AG04449 (cell line): ENCODE data around the gene FUT2.
"Not testable (repeated sequence)": the region's sequence is repeated elsewhere in the genome, so short reads cannot be mapped to it uniquely, and the experiment has no call there.

ENCODE experiments used
- CTCF ChIA-PET: fragments of 350-600 bp; formaldehyde crosslinking; extraction: SDS; loops from one replicate; lab custom pipeline; 2021; ENCODE audit warnings: antibody characterized with exemption; lab: Yijun Ruan, JAX
- POLR2A ChIA-PET: fragments of 400-600, 350-600 bp; formaldehyde crosslinking; extraction: SDS; loops from one replicate; lab custom pipeline; 2020; ENCODE audit warnings: antibody characterized with exemption, inconsistent platforms; lab: Yijun Ruan, JAX
- DNase-seq: peaks from one replicate; pipeline ENCODE4 v3.0.0-alpha.2; 2010; ENCODE audit warnings: low read depth, low spot score
- H3K4me3 ChIP-seq: 2 replicates; pipeline ENCODE4 v1.5.1; 2011; ENCODE audit warnings: low read depth, mild to moderate bottlenecking, control low read depth, low read length
- CTCF ChIP-seq: IDR thresholded peaks from one replicate; pipeline ENCODE4 v1.5.1; 2011; ENCODE audit warnings: mild to moderate bottlenecking, moderate library complexity, low read length, control low read depth, inconsistent platforms; ENCODE audit not compliant: insufficient read depth; ENCODE audit errors: missing control alignments

FUT2 gene

GRCh38 chr19:48687776-48688175, 8.0 kb upstream of the FUT2 start:
- no peak for TF ChIP-seq CTCF
- DNase-seq = no peak
- no peak overlapping the region for H3K4me3 ChIP-seq
- POLR2A ChIA-PET = no interaction called here
- CTCF ChIA-PET = interaction anchor here (0.6 to 1.0 kb wide), 3 partner anchors 9 to 14 kb away, joined by 3 to 5 read pairs (median 3); no protein-coding TSS in a partner anchor

GRCh38 chr19:48689449-48689848, 6.3 kb upstream of the FUT2 start:
- DNase-seq = no peak
- POLR2A ChIA-PET = no interaction called here

GRCh38 chr19:48693629-48694028, 2.1 kb upstream of the FUT2 start:
- H3K4me3 ChIP-seq, DNase-seq, POLR2A ChIA-PET: not testable (repeated sequence)
- CTCF ChIA-PET = interaction anchor here (3.5 kb wide), 1 partner anchor 19 kb away, joined by 21 read pairs; no protein-coding TSS in a partner anchor

More at GRCh38 chr19:48689449-48689848, 6.3 kb upstream of the FUT2 start:
- TF ChIP-seq CTCF = no peak
- CTCF ChIA-PET = interaction anchor here (1.1 to 2.1 kb wide), 2 partner anchors 14 to 26 kb away, joined by 3 to 18 read pairs; no protein-coding TSS in a partner anchor
- H3K4me3 ChIP-seq = no peak overlapping the region

GRCh38 chr19:48696353-48697010, 711 bp downstream of the FUT2 start:
- no peak overlapping the region for H3K4me3 ChIP-seq
- no peak for TF ChIP-seq CTCF
- ChIA-PET CTCF (interaction anchor here (1.2 to 1.9 kb wide), 3 partner anchors 16 to 21 kb away, joined by 3 to 15 read pairs (median 4); no protein-coding TSS in a partner anchor), POLR2A (no interaction called here)
- no peak for DNase-seq

- ChIA-PET CTCF (interaction anchor here (6.3 kb wide), 1 partner anchor 22 kb away, joined by 55 read pairs; no protein-coding TSS in a partner anchor), POLR2A (no interaction called here)
- no peak overlapping the region for H3K4me3 ChIP-seq
- no peak for DNase-seq
- TF ChIP-seq CTCF = no peak
Measured at GRCh38 chr19:48698046-48698445, 2.3 kb downstream of the FUT2 start.

- ChIA-PET POLR2A (no interaction called here), CTCF (interaction anchor here (1.6 to 6.3 kb wide), 2 partner anchors 10 to 27 kb away, joined by 5 to 55 read pairs; no protein-coding TSS in a partner anchor)
- H3K4me3 ChIP-seq = no peak overlapping the region
- no peak for TF ChIP-seq CTCF
- no peak for DNase-seq
Measured at GRCh38 chr19:48702701-48703100, 6.9 kb downstream of the FUT2 start.
